ENCODE results near the gene PIGV. TPM values are rescaled to one million over a fixed set of nuclear protein-coding genes. Genes with fewer than 3 reads are reported as not detected.

PIGV gene
- total RNA-seq, 1 donor from 2014 or later: 7.9 TPM

DNA sequence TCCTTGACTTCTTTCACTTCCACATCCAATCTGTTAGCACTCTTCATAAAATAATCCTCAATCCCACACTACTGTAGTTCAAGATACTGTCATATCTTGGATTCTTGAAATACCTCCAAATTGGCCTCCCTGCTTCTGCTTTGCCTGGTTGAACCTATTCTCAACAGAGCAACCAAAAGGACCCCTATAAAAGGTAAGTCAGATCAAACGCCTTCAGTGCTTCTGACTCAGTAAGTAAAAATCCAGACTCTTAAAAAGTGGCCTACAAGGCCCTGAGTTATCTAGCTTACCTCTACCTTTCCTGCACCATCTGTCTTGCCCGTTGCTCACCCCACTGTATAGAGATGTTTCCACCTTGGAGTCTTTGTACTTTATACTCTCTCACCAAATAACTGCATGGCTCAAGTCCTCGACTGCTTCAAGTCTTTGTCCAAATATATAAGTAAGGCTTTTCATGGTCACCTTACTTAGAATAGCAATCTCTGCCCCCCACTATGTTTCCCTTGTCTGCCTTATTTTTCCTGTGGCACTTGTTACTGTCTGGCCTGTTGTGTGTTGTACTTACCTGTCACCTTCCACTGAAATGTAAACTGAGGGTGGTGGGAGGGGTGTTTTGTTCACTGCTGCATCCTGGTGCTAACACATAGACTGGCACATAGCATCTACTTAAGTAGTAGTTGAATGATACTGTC, 5.1 kb upstream of the PIGV start:
- Histone ChIP-seq H3K9me3 (ENCODE audit: insufficient read depth, low read depth, low read length) (no peaks in the 10 kb centered on the region), H3K9ac (ENCODE audit: low read length) (peak overlapping the region; percentile 10), H3K4me3 (ENCODE audit: insufficient read depth, low read depth, low read length) (no peak overlapping the region), H3K4me2 (ENCODE audit: low read length) (no peak overlapping the region), H3K79me2 (ENCODE audit: insufficient read depth, low read length) (peaks cover 34% of the 10 kb centered on the region), H3K27me3 (ENCODE audit: insufficient read depth, low read length) (no peaks in the 10 kb centered on the region), H3K36me3 (ENCODE audit: insufficient read depth, low read length) (peaks cover 44% of the 10 kb centered on the region), H3K4me1 (ENCODE audit: insufficient read depth, low read length) (peaks cover 38% of the 10 kb centered on the region), H4K20me1 (ENCODE audit: insufficient read depth, low read length) (peaks cover 16% of the 10 kb centered on the region), H2AFZ (ENCODE audit: low read depth, low read length) (no peak overlapping the region), H3K27ac (ENCODE audit: low read depth, low read length) (no peak overlapping the region)
- DNase-seq (ENCODE audit: low read depth) (no peak), FAIRE-seq (no peak)
- Mint-ChIP-seq H3K27me3 (ENCODE audit: low read depth, unreplicated experiment) (no peaks in the 10 kb centered on the region), H3K27ac (ENCODE audit: unreplicated experiment) (no peak overlapping the region), H3K9me3 (ENCODE audit: unreplicated experiment) (no peaks in the 10 kb centered on the region), H3K4me3 (ENCODE audit: unreplicated experiment) (no peak overlapping the region), H3K36me3 (ENCODE audit: low read depth, unreplicated experiment) (peaks cover 22% of the 10 kb centered on the region), H3K4me1 (ENCODE audit: low read depth, unreplicated experiment) (peaks cover 55% of the 10 kb centered on the region)
- TF ChIP-seq EZH2 (IDR thresholded peaks at IDR 0.05; ENCODE audit: insufficient read depth, low read length) (no peak), CTCF (IDR thresholded peaks at IDR 0.05; ENCODE audit: insufficient read depth, low read depth, low read length) (no peak)

DNA sequence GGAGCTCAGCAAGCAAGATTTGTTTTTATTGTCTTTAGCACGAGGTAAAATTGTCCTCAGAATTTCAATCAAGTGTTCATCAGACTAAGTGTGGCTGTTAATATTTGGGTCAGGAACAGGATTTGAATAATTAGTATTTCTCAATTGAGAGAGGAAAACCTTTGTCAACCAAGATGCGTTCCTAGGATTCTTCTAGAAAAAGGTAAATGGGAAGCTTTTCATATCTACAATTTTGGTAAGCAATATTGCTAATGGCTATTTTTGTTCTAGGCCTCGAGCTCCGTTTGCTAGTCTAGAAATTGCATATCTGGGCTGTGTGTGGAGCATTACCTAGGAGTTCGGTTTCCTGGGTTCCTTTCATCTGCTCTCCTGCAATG, 4.1 kb upstream of the PIGV start:
- Histone ChIP-seq H3K9ac (ENCODE audit: low read length) (no peak overlapping the region), H3K4me2 (ENCODE audit: low read length) (peak overlapping the region; percentile 6), H3K36me3 (ENCODE audit: insufficient read depth, low read length) (peaks cover 38% of the 10 kb centered on the region), H3K4me3 (ENCODE audit: insufficient read depth, low read depth, low read length) (no peak overlapping the region), H3K4me1 (ENCODE audit: insufficient read depth, low read length) (peaks cover 43% of the 10 kb centered on the region), H3K27me3 (ENCODE audit: insufficient read depth, low read length) (no peaks in the 10 kb centered on the region), H2AFZ (ENCODE audit: low read depth, low read length) (no peak overlapping the region), H3K9me3 (ENCODE audit: insufficient read depth, low read depth, low read length) (no peaks in the 10 kb centered on the region), H4K20me1 (ENCODE audit: insufficient read depth, low read length) (peaks cover 16% of the 10 kb centered on the region), H3K79me2 (ENCODE audit: insufficient read depth, low read length) (peaks cover 33% of the 10 kb centered on the region), H3K27ac (ENCODE audit: low read depth, low read length) (peak overlapping the region; percentile 16)
- Mint-ChIP-seq H3K4me3 (ENCODE audit: unreplicated experiment) (peak overlapping the region; percentile 5), H3K36me3 (ENCODE audit: low read depth, unreplicated experiment) (peaks cover 16% of the 10 kb centered on the region), H3K27me3 (ENCODE audit: low read depth, unreplicated experiment) (no peaks in the 10 kb centered on the region), H3K9me3 (ENCODE audit: unreplicated experiment) (no peaks in the 10 kb centered on the region), H3K27ac (ENCODE audit: unreplicated experiment) (no peak overlapping the region), H3K4me1 (ENCODE audit: low read depth, unreplicated experiment) (peaks cover 57% of the 10 kb centered on the region)
- TF ChIP-seq EZH2 (IDR thresholded peaks at IDR 0.05; ENCODE audit: insufficient read depth, low read length) (no peak), CTCF (IDR thresholded peaks at IDR 0.05; ENCODE audit: insufficient read depth, low read depth, low read length) (no peak)
- DNase-seq (ENCODE audit: low read depth): no peak
- FAIRE-seq: no peak

Data from astrocyte (in vitro differentiated cells and primary cell).